Ishikawa (cell line): ENCODE measurements around the gene SMYD3.

Experiments used
- MAX ChIP-seq: IDR thresholded peaks from 2 replicates; pipeline ENCODE4 v1.6.1; 2012
- RAD21 ChIP-seq: IDR thresholded peaks from 2 replicates; pipeline ENCODE4 v1.6.1; 2012; ENCODE audit warnings: low read depth

GRCh38 chr1:245701631-245702030 lies 805.4 kb downstream of the SMYD3 start:
- TF ChIP-seq RAD21 (no peak), MAX (no peak)
